ENCODE data around the gene RNF212.

The RNF212 gene

DNA sequence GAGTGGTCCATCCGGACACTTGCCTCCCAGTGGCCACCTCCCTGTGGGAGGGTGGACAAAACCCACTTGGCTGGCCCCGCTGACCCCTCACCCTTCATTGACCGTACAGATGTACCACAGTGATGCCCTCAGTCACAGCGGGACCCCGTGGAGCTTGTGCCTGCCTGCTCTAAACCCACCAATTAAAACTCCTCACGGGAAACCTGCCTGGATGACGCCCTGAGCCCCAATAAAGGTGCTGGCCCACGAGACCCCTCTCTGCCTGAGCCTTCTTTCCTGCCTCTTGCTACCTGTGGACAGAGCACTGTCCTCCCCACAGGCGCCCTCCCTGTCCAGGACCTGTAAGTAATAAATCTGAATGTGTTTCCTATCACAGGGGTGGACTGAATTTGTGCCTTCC lies 32.9 kb downstream of the RNF212 start:
- Histone ChIP-seq H3K4me1 (ENCODE audit: control insufficient read depth in 1 of 2, insufficient read depth in 1 of 2, low read depth in 1 of 2, low read length in 1 of 2) (no peaks in the 10 kb centered on the region), H3K27me3 (peaks cover 24% of the 10 kb centered on the region), H3K4me3 (ENCODE audit: low read depth in 1 of 2, low read length in 1 of 2) (no peak overlapping the region), H3K27ac (no peak overlapping the region), H3K9me3 (no peaks in the 10 kb centered on the region), H3K36me3 (no peaks in the 10 kb centered on the region)
- TF ChIP-seq, protein P1, sequence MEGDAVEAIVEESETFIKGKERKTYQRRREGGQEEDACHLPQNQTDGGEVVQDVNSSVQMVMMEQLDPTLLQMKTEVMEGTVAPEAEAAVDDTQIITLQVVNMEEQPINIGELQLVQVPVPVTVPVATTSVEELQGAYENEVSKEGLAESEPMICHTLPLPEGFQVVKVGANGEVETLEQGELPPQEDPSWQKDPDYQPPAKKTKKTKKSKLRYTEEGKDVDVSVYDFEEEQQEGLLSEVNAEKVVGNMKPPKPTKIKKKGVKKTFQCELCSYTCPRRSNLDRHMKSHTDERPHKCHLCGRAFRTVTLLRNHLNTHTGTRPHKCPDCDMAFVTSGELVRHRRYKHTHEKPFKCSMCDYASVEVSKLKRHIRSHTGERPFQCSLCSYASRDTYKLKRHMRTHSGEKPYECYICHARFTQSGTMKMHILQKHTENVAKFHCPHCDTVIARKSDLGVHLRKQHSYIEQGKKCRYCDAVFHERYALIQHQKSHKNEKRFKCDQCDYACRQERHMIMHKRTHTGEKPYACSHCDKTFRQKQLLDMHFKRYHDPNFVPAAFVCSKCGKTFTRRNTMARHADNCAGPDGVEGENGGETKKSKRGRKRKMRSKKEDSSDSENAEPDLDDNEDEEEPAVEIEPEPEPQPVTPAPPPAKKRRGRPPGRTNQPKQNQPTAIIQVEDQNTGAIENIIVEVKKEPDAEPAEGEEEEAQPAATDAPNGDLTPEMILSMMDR (IDR thresholded peaks at IDR 0.05), result no peak

DNA sequence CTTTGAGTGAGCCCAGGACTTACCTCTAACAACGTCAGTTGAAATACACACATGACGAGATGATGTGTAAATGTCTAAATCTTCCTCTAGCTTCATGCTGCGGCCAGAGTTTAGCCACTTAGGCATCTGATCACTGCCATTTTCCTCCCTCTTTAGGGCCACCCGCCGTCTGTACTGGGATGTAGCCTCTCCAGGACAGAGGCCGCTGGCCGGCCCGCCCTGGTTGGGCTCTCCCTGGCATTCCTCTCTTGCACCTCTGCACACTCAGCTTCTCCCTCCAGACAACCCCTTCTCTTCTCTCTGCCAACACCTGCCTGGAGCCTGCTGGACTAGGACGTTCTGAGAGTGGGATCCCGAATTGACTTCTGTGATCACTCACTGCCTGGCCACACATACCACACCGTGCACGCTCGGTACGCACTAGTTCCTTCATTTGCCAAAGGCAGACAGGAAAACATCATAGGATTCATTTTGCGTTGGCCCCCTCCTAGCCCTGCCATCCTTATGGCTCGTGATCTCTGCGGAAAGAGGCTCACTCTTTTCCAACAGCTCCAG lies 33.6 kb downstream of the RNF212 start:
- H3K27ac ChIP-seq, result no peak overlapping the region
- H3K4me3 ChIP-seq (ENCODE audit: low read depth in 1 of 2, low read length in 1 of 2), result no peak overlapping the region
- no peaks in the 10 kb centered on the region for H3K4me1 ChIP-seq (ENCODE audit: control insufficient read depth in 1 of 2, insufficient read depth in 1 of 2, low read depth in 1 of 2, low read length in 1 of 2)
- TF ChIP-seq, protein P1 (IDR thresholded peaks at IDR 0.05), result no peak
- H3K36me3 ChIP-seq, result no peaks in the 10 kb centered on the region
- no peaks in the 10 kb centered on the region for H3K9me3 ChIP-seq
- H3K27me3 ChIP-seq, result peaks cover 24% of the 10 kb centered on the region

DNA sequence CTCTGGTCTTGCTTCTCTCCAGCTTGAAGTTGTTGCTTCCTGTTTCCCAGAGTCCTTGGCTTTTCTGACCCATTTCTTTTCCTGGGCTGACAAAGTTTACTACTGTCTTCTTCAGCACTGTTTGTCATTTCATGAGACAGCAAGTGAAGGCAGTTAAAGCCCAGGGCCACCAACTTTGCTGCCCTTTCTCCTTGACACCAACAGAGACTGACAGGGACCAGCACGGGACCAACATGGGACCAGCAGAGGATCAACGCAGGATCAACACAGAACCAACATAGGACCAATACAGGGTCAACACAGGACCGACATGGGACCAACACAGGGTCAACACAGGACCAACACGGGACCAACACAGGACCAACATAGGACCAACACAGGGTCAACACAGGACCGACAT lies 34.9 kb downstream of the RNF212 start:
- TF ChIP-seq, protein P1 (IDR thresholded peaks at IDR 0.05), result no peak
- no peak overlapping the region for H3K4me3 ChIP-seq (ENCODE audit: low read depth in 1 of 2, low read length in 1 of 2)

DNA sequence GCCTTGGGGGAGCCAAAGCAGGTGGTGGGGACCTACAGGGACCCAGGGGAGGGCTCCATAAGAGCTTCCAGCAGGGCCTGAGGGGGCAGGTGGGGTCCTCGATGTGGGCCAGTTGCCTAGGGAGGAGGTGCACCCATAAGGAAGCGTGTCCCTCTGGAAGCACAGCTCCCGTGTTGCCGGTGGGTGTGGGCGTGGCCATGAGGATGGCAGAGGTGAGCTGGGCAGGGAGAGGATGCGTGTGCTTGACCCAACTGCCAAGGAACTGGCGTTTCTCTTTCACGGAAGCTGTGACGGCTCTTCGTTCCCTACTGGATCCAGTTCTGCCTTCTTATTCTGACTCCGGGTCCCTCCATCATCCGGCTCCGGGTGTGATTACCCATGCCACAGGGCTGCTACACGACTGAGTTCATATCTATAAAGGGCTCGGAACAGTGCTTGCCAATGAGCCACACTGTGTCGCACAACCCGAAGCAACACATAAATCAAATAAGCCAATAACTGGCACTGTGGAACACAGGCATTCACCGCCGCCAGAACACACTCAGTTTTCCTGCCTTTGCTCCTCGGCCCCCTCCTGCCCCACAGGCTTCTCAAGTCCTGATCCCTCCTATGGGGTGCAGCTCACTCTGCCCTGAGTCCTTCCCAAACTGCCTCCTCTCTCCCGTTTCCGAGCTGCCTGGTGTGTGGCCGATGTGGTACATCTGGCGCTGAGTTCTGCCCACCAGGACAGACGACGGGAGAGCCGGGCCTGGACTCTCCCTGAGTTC lies 35.5 kb downstream of the RNF212 start:
- H3K36me3 ChIP-seq, result no peaks in the 10 kb centered on the region
- no peaks in the 10 kb centered on the region for H3K9me3 ChIP-seq
- peaks cover 24% of the 10 kb centered on the region for H3K27me3 ChIP-seq
- TF ChIP-seq, protein P1 (IDR thresholded peaks at IDR 0.05), result no peak
- no peaks in the 10 kb centered on the region for H3K4me1 ChIP-seq (ENCODE audit: control insufficient read depth in 1 of 2, insufficient read depth in 1 of 2, low read depth in 1 of 2, low read length in 1 of 2)
- no peak overlapping the region for H3K27ac ChIP-seq
- H3K4me3 ChIP-seq (ENCODE audit: low read depth in 1 of 2, low read length in 1 of 2), result no peak overlapping the region

More for the DNA sequence above, 34.9 kb downstream of the RNF212 start:
- Histone ChIP-seq H3K27me3 (peaks cover 24% of the 10 kb centered on the region), H3K9me3 (no peaks in the 10 kb centered on the region), H3K27ac (no peak overlapping the region), H3K36me3 (no peaks in the 10 kb centered on the region), H3K4me1 (ENCODE audit: control insufficient read depth in 1 of 2, insufficient read depth in 1 of 2, low read depth in 1 of 2, low read length in 1 of 2) (no peaks in the 10 kb centered on the region)

DNA sequence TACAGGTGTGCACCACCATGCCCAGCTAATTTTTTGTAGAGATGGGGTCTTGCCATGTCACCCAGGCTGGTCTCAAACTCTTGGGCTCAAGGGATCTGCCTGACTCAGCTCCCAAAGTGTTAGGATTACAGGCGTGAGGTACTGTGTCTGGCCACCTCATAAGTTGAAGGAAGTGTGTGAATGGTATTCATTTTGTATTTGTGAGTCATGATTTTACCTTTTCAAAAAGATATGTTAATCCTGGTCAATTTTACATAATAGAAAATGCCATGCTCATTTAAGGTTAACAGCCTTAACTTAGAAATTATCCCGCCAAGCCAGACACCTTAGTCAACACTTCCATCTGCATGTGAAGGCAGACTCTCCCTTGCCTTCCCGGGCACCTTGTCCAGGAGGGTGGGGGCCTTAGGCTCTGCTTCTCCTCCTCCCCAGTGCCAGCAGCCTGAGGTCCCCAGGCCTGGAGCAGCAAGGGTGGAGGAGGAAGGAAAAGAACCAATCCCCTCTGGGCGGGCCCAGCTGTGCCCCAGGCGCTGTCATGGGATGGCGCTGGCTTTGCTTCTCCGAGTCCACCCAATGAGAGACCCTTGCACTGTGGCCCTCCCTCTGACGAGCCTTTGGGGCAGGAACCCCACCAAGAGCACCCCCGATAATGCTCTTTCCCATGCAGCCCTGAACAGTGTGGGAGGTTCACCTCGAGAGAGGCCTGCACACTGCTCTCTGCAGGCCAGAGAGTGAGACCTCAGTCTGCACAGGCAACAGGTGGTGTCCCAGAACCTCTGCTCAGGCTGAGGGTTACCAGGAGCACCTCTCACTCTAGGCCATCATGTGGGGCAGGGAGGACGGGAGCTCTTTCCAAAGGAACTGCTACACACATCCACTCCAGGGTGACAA lies 37.3 kb downstream of the RNF212 start:
- Histone ChIP-seq H3K4me3 (ENCODE audit: low read depth in 1 of 2, low read length in 1 of 2) (no peak overlapping the region), H3K27me3 (peaks cover 20% of the 10 kb centered on the region), H3K4me1 (ENCODE audit: control insufficient read depth in 1 of 2, insufficient read depth in 1 of 2, low read depth in 1 of 2, low read length in 1 of 2) (no peaks in the 10 kb centered on the region), H3K9me3 (no peaks in the 10 kb centered on the region), H3K36me3 (no peaks in the 10 kb centered on the region), H3K27ac (no peak overlapping the region)
- TF ChIP-seq, protein P1 (IDR thresholded peaks at IDR 0.05), result no peak

All from neutrophil (primary cell).